SU-DHL-6 (cell line): ENCODE results near the gene FDPS.

Experiments
- H2AFZ ChIP-seq: fragments of 200-600 bp; sonication (generic); 2 replicates; pipeline ENCODE4 v1.6.1; 2014; ENCODE audit warnings: low read depth, mild to moderate bottlenecking, moderate library complexity, mixed read lengths, antibody characterized with exemption, low read length; ENCODE audit not compliant: severe bottlenecking
- H3F3A ChIP-seq: fragments of 200-600 bp; shearing (Covaris generic); 2 replicates; pipeline ENCODE4 v1.6.0; 2016; ENCODE audit warnings: antibody characterized with exemption, mild to moderate bottlenecking; ENCODE audit not compliant: insufficient read depth
- H3K27ac ChIP-seq: fragments of 200-600 bp; sonication (generic); 2 replicates; pipeline ENCODE4 v1.5.1; 2016; ENCODE audit warnings: low read depth, mild to moderate bottlenecking, low read length, moderate library complexity, mixed read lengths
- H3K27me3 ChIP-seq: fragments of 200-600 bp; sonication (generic), shearing (Covaris generic); 2 replicates; pipeline ENCODE4 v1.6.0; 2014; ENCODE audit warnings: mild to moderate bottlenecking, low read length
- H3K36me3 ChIP-seq: fragments of 200-600 bp; sonication (generic); 2 replicates; pipeline ENCODE4 v1.6.1; 2014; ENCODE audit warnings: mild to moderate bottlenecking, low read length, mixed read lengths
- H3K4me2 ChIP-seq: fragments of 300-600, 200-600 bp; shearing (Covaris generic), sonication (generic); 2 replicates; pipeline ENCODE4 v1.6.0; 2014; ENCODE audit warnings: low read length, low read depth, mild to moderate bottlenecking; ENCODE audit not compliant: poor library complexity, severe bottlenecking
- H3K4me3 ChIP-seq: fragments of 200-600 bp; sonication (generic); 2 replicates; pipeline ENCODE4 v1.5.1; 2014; ENCODE audit warnings: antibody characterized with exemption, low read length, mild to moderate bottlenecking, mixed read lengths; ENCODE audit not compliant: insufficient read depth, poor library complexity, severe bottlenecking
- H3K79me2 ChIP-seq: fragments of 200-600 bp; sonication (generic); 2 replicates; pipeline ENCODE4 v1.6.1; 2014; ENCODE audit warnings: mild to moderate bottlenecking, low read length, moderate library complexity; ENCODE audit not compliant: insufficient read depth
- H3K9ac ChIP-seq: fragments of 200-600 bp; sonication (generic); 2 replicates; pipeline ENCODE4 v1.7.0; 2014; ENCODE audit warnings: mild to moderate bottlenecking, low read length
- H3K9me2 ChIP-seq: fragments of 200-600 bp; sonication (generic); replicated peaks from 2 replicates; pipeline ENCODE4 v1.6.1; 2014; ENCODE audit warnings: low read length; ENCODE audit not compliant: insufficient read depth
- H3K9me3 ChIP-seq: fragments of 200-600 bp; sonication (generic); 2 replicates; pipeline ENCODE4 v1.6.1; 2014; ENCODE audit warnings: low read length, mixed read lengths; ENCODE audit not compliant: insufficient read depth
- H4K20me1 ChIP-seq: fragments of 200-600 bp; sonication (generic); 2 replicates; pipeline ENCODE4 v1.6.1; 2014; ENCODE audit warnings: low read depth, mild to moderate bottlenecking, antibody characterized with exemption, low read length, moderate library complexity, mixed read lengths
- CTCF ChIP-seq: fragments of 200-600 bp; sonication (generic); IDR thresholded peaks from one replicate; pipeline ENCODE4 v1.5.1; 2017; ENCODE audit warnings: antibody characterized with exemption, mild to moderate bottlenecking, low read length, moderate library complexity; ENCODE audit not compliant: insufficient read depth, poor library complexity, severe bottlenecking
- EZH2phosphoT487 ChIP-seq: fragments of 200-600 bp; sonication (generic), shearing (Covaris generic); conservative IDR thresholded peaks from 2 replicates; pipeline ENCODE4 v1.6.1; 2018; ENCODE audit warnings: mild to moderate bottlenecking, antibody characterized with exemption, low read length, moderate library complexity, mixed read lengths

The FDPS gene

GRCh38 chr1:155352631-155353030 is 44.0 kb downstream of the FDPS start:
- H3K27me3 ChIP-seq = no peaks in the 10 kb centered on the region
- H3K9me3 ChIP-seq = no peaks in the 10 kb centered on the region
- peaks cover 52% of the 10 kb centered on the region for H3K36me3 ChIP-seq
- no peak overlapping the region for H3K4me2 ChIP-seq
- no peak for TF ChIP-seq CTCF
- no peak for TF ChIP-seq EZH2phosphoT487
- no peak overlapping the region for H3K27ac ChIP-seq
- no peak overlapping the region for H2AFZ ChIP-seq
- H4K20me1 ChIP-seq = no peaks in the 10 kb centered on the region
- H3K4me3 ChIP-seq = no peak overlapping the region
- no peaks in the 10 kb centered on the region for H3F3A ChIP-seq
- H3K9me2 ChIP-seq = no peaks in the 10 kb centered on the region
- no peak overlapping the region for H3K9ac ChIP-seq
- no peaks in the 10 kb centered on the region for H3K79me2 ChIP-seq

- no peaks in the 10 kb centered on the region for H3K9me2 ChIP-seq
- H3K27me3 ChIP-seq = no peaks in the 10 kb centered on the region
- no peak overlapping the region for H3K27ac ChIP-seq
- H3K4me2 ChIP-seq = no peak overlapping the region
- H4K20me1 ChIP-seq = no peaks in the 10 kb centered on the region
- no peak overlapping the region for H3K9ac ChIP-seq
- no peaks in the 10 kb centered on the region for H3F3A ChIP-seq
- peaks cover 13% of the 10 kb centered on the region; the same call in 1 of the 2 replicates for H3K36me3 ChIP-seq
- no peaks in the 10 kb centered on the region for H3K9me3 ChIP-seq
- TF ChIP-seq CTCF (no peak), EZH2phosphoT487 (no peak)
- no peak overlapping the region for H3K4me3 ChIP-seq
- no peaks in the 10 kb centered on the region for H3K79me2 ChIP-seq
- H2AFZ ChIP-seq = no peak overlapping the region
Observed at GRCh38 chr1:155360051-155360450, 51.4 kb downstream of the FDPS start.
